CD4-positive, CD25-positive, alpha-beta regulatory T cell (primary cell): Measurements from ENCODE around the gene TRMT10A. TPM values are rescaled to one million over a fixed set of nuclear protein-coding genes. Genes with fewer than 3 reads are reported as not detected.

ENCODE experiments used
- ATAC-seq, 2 donors: fragments of 150-1000 bp; cut with Tn5 transposase; one replicate each; pipeline ENCODE4 v1.10.0; 2021; ENCODE audit warnings: low read depth in 2 of 2, moderate number of reproducible peaks in 2 of 2, moderate library complexity in 1 of 2
- DNase-seq, 3 donors: peaks; one replicate each; pipeline versions ENCODE4 v3.0.0 to v3.0.0-alpha.2; 2012 to 2022; ENCODE audit warnings: mixed read lengths in 1 of 3
- H3K27ac ChIP-seq: one replicate; pipeline ENCODE4 v1.7.0; 2013; ENCODE audit warnings: mild to moderate bottlenecking, low read length; ENCODE audit not compliant: insufficient read depth, poor library complexity, severe bottlenecking
- H3K27me3 ChIP-seq: one replicate; pipeline ENCODE4 v1.7.0; 2013; ENCODE audit warnings: low read length; ENCODE audit not compliant: control insufficient read depth, insufficient read depth
- H3K36me3 ChIP-seq: one replicate; pipeline ENCODE4 v1.7.0; 2013; ENCODE audit warnings: mild to moderate bottlenecking, low read length, moderate library complexity; ENCODE audit not compliant: control insufficient read depth, insufficient read depth
- H3K4me1 ChIP-seq: 2 replicates; pipeline ENCODE4 v1.7.0; 2013; ENCODE audit warnings: mild to moderate bottlenecking, low read length; ENCODE audit not compliant: insufficient read depth, control insufficient read depth, poor library complexity, severe bottlenecking
- H3K4me3 ChIP-seq: one replicate; pipeline ENCODE4 v1.7.0; 2013; ENCODE audit warnings: low read depth, mild to moderate bottlenecking, low read length, moderate library complexity
- H3K9me3 ChIP-seq, 2 experiments: 1 replicate in 1 of 2; 2 replicates in 1 of 2; pipeline ENCODE4 v1.7.0; 2013; ENCODE audit warnings: low read length in 2 of 2, mild to moderate bottlenecking in 1 of 2, moderate library complexity in 1 of 2; ENCODE audit not compliant: control insufficient read depth in 2 of 2
- H3K27ac Mint-ChIP-seq, 3 donors: one replicate each; pipeline ENCODE4 v1.8.0; 2020 to 2022; ENCODE audit warnings: mild to moderate bottlenecking in 3 of 3, mixed read lengths in 3 of 3, moderate library complexity in 2 of 3
- H3K27me3 Mint-ChIP-seq: one replicate; pipeline ENCODE4 v1.8.0; 2022; ENCODE audit warnings: mild to moderate bottlenecking, mixed read lengths
- H3K36me3 Mint-ChIP-seq: one replicate; pipeline ENCODE4 v1.8.0; 2020; ENCODE audit warnings: mixed read lengths
- H3K4me1 Mint-ChIP-seq, 4 donors: one replicate each; pipeline ENCODE4 v1.8.0; 2020 to 2022; ENCODE audit warnings: mixed read lengths in 4 of 4, mild to moderate bottlenecking in 1 of 4
- H3K4me3 Mint-ChIP-seq, 4 donors: one replicate each; pipeline ENCODE4 v1.8.0; 2020 to 2022; ENCODE audit warnings: mild to moderate bottlenecking in 4 of 4, mixed read lengths in 4 of 4, moderate library complexity in 3 of 4
- H3K9me3 Mint-ChIP-seq, 7 donors: one replicate each; pipeline ENCODE4 v1.8.0; 2020 to 2022; ENCODE audit warnings: mixed read lengths in 7 of 7, mild to moderate bottlenecking in 3 of 7, moderate library complexity in 2 of 7
- polyA plus RNA-seq, 4 donors: library from polyadenylated mRNA; unstranded; fragments of 300-500 nt; fragmentation: Illumina TruSeq; gene quantifications; one replicate each; pipeline ENCODE4 v1.2.3, GENCODE V29; 2021
- total RNA-seq: library from RNA; stranded (reverse); gene quantifications from one replicate; pipeline ENCODE4 v1.2.3, GENCODE V29; 2022

The TRMT10A gene
- total and polyA plus RNA-seq, 5 donors from 2014 or later, result 2.6 to 5.7 (median 3.9) TPM

DNA sequence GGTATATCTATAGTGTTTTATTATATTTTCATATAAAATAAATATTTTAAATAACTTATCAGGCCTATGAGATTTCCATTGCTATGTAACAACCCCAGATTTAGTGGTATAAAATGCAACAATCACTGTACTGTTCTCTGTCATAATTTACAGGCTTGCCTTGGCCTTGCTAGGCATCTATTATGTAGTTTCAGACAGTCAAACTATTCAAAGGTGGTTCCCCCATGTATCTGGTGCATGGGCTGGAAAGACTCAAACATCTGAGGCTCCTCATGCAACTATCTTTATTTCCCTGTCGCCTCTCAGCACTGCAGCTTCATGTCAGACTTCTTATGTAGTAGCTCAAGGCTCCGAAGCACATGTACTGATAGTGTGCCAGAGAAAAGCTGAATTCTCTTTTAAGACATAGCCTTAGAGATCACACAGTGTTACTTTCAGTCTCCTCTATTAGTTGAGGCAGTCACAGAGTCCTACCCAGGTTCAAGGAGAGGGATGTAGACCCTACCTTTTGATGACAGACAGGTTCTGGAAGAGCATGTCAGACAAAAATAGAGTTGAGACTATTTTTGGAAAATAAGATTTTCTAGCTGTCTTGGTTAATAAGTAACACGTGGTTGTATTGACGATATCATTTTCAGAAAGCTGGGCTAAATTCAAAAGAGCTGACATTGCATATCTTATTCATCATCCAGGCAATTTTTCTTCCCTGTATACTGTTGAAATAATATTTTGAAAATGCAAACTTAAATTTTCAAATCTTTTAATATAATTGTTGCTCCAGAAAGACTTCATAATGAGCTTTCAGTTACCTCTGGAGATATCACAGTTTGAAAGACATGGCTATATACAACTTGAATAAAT, 30.2 kb upstream of the TRMT10A start:
- Histone ChIP-seq H3K27ac (no peak overlapping the region), H3K4me1 (no peaks in the 10 kb centered on the region), H3K36me3 (no peaks in the 10 kb centered on the region), H3K4me3 (no peak overlapping the region), H3K9me3 (no peaks in the 10 kb centered on the region), H3K27me3 (no peaks in the 10 kb centered on the region)
- Mint-ChIP-seq H3K27me3 (peaks cover 13% of the 10 kb centered on the region), H3K9me3 (no peaks in the 10 kb centered on the region), H3K4me3 (no peak overlapping the region), H3K4me1 (no peaks in the 10 kb centered on the region), H3K27ac (no peak overlapping the region), H3K36me3 (no peaks in the 10 kb centered on the region)
- ATAC-seq (no peak), DNase-seq (no peak)

GRCh38 chr4:99591757-99592156, 27.9 kb upstream of the TRMT10A start:
- H3K36me3 Mint-ChIP-seq, result no peaks in the 10 kb centered on the region
- DNase-seq (no peak), ATAC-seq (no peak)
- H3K4me1 Mint-ChIP-seq, result no peaks in the 10 kb centered on the region
- no peaks in the 10 kb centered on the region for H3K9me3 Mint-ChIP-seq
- Histone ChIP-seq H3K9me3 (no peaks in the 10 kb centered on the region), H3K36me3 (no peaks in the 10 kb centered on the region), H3K4me1 (no peaks in the 10 kb centered on the region), H3K27ac (no peak overlapping the region), H3K27me3 (no peaks in the 10 kb centered on the region), H3K4me3 (no peak overlapping the region)
- H3K4me3 Mint-ChIP-seq, result no peak overlapping the region
- no peak overlapping the region for H3K27ac Mint-ChIP-seq
- peaks cover 23% of the 10 kb centered on the region for H3K27me3 Mint-ChIP-seq

DNA sequence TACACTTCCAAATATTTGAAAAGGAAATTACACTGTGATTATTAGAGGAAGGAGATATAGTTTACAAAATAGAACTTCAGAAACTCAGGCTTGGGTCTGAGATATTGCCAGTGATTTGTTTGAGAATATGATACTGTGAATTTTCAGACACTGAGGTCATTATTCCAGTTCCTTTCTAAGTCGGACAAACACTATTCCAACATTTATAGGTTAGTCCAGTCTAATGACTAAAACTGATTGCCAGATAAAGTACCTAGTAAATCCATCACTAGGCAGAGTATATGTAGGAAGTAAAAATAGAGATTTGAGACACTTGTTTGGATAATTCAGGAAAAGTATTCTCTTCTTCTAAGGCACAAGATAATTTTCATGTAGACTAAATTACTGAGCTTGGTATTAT, 24.0 kb upstream of the TRMT10A start:
- no peaks in the 10 kb centered on the region for H3K36me3 Mint-ChIP-seq
- H3K4me1 Mint-ChIP-seq, result no peaks in the 10 kb centered on the region

GRCh38 chr4:99587309-99587708, 23.5 kb upstream of the TRMT10A start:
- H3K9me3 ChIP-seq, result no peaks in the 10 kb centered on the region
- no peak overlapping the region for H3K4me3 ChIP-seq
- peaks cover 6% of the 10 kb centered on the region for H3K27me3 ChIP-seq
- DNase-seq, result no peak
- ATAC-seq, result no peak
- no peak overlapping the region for H3K27ac Mint-ChIP-seq
- H3K27me3 Mint-ChIP-seq, result peaks cover 40% of the 10 kb centered on the region
- H3K4me1 Mint-ChIP-seq, result no peaks in the 10 kb centered on the region
- no peak overlapping the region for H3K4me3 Mint-ChIP-seq
- no peak overlapping the region for H3K27ac ChIP-seq
- no peaks in the 10 kb centered on the region for H3K4me1 ChIP-seq
- H3K36me3 ChIP-seq, result no peaks in the 10 kb centered on the region
- H3K36me3 Mint-ChIP-seq, result no peaks in the 10 kb centered on the region
- H3K9me3 Mint-ChIP-seq, result no peaks in the 10 kb centered on the region

More for the DNA sequence above, 24.0 kb upstream of the TRMT10A start:
- H3K4me3 ChIP-seq, result no peak overlapping the region
- peaks cover 4% of the 10 kb centered on the region for H3K27me3 ChIP-seq
- H3K27ac ChIP-seq, result no peak overlapping the region
- no peak for ATAC-seq
- no peaks in the 10 kb centered on the region for H3K36me3 ChIP-seq
- Mint-ChIP-seq H3K4me3 (no peak overlapping the region), H3K27ac (no peak overlapping the region), H3K9me3 (no peaks in the 10 kb centered on the region), H3K27me3 (peaks cover 40% of the 10 kb centered on the region)
- DNase-seq, result no peak
- no peaks in the 10 kb centered on the region for H3K4me1 ChIP-seq
- H3K9me3 ChIP-seq, result no peaks in the 10 kb centered on the region

DNA sequence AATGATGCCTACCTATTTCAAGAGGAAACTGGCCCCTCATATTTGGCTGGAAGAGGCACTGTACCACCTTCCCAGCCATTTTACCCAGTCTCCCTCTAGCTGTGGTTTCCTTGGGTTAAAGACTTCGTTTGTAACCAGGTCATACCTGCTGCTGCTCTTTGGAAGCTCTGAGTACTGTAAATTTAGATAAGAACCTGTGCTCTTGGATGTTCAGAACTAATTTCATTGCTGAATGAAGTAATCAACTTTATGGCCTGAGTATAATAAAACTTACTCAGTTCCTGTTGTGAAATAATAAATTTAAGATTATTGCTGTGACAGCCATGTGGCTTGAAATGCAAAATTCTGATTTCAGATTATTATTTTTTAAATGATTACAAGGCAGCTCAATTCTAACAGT, 23.0 kb upstream of the TRMT10A start:
- no peak overlapping the region for H3K27ac ChIP-seq
- H3K4me1 Mint-ChIP-seq, result no peaks in the 10 kb centered on the region
- DNase-seq, result no peak
- no peaks in the 10 kb centered on the region for H3K36me3 Mint-ChIP-seq
- no peak overlapping the region for H3K27ac Mint-ChIP-seq
- no peaks in the 10 kb centered on the region for H3K9me3 ChIP-seq
- no peaks in the 10 kb centered on the region for H3K4me1 ChIP-seq
- H3K9me3 Mint-ChIP-seq, result no peaks in the 10 kb centered on the region
- H3K36me3 ChIP-seq, result no peaks in the 10 kb centered on the region
- no peak overlapping the region for H3K4me3 ChIP-seq
- H3K4me3 Mint-ChIP-seq, result no peak overlapping the region
- H3K27me3 ChIP-seq, result peaks cover 8% of the 10 kb centered on the region
- H3K27me3 Mint-ChIP-seq, result peaks cover 44% of the 10 kb centered on the region
- no peak for ATAC-seq

GRCh38 chr4:99586322-99586721, 22.5 kb upstream of the TRMT10A start:
- Mint-ChIP-seq H3K4me3 (no peak overlapping the region), H3K27me3 (peaks cover 47% of the 10 kb centered on the region), H3K36me3 (no peaks in the 10 kb centered on the region), H3K27ac (no peak overlapping the region), H3K9me3 (no peaks in the 10 kb centered on the region), H3K4me1 (no peaks in the 10 kb centered on the region)
- Histone ChIP-seq H3K36me3 (no peaks in the 10 kb centered on the region), H3K4me1 (no peaks in the 10 kb centered on the region), H3K9me3 (no peaks in the 10 kb centered on the region), H3K27me3 (peaks cover 8% of the 10 kb centered on the region), H3K4me3 (no peak overlapping the region), H3K27ac (no peak overlapping the region)
- DNase-seq (no peak), ATAC-seq (no peak)

GRCh38 chr4:99585516-99585915, 21.7 kb upstream of the TRMT10A start:
- peaks cover 8% of the 10 kb centered on the region for H3K27me3 ChIP-seq
- no peaks in the 10 kb centered on the region for H3K9me3 Mint-ChIP-seq
- no peaks in the 10 kb centered on the region for H3K4me1 ChIP-seq
- H3K4me3 Mint-ChIP-seq, result no peak overlapping the region
- no peak for DNase-seq
- ATAC-seq, result no peak
- no peaks in the 10 kb centered on the region for H3K36me3 Mint-ChIP-seq
- H3K27ac Mint-ChIP-seq, result no peak overlapping the region
- no peaks in the 10 kb centered on the region for H3K36me3 ChIP-seq
- H3K9me3 ChIP-seq, result no peaks in the 10 kb centered on the region
- no peak overlapping the region for H3K4me3 ChIP-seq
- peaks cover 47% of the 10 kb centered on the region for H3K27me3 Mint-ChIP-seq
- H3K4me1 Mint-ChIP-seq, result no peaks in the 10 kb centered on the region
- no peak overlapping the region for H3K27ac ChIP-seq

GRCh38 chr4:99578714-99579113, 14.9 kb upstream of the TRMT10A start:
- no peaks in the 10 kb centered on the region for H3K9me3 ChIP-seq
- peaks cover 23% of the 10 kb centered on the region for H3K27me3 ChIP-seq
- H3K9me3 Mint-ChIP-seq, result peaks cover 0 to 2% (median 0%) of the 10 kb centered on the region in 7 donors
- no peak overlapping the region for H3K4me3 ChIP-seq
- no peak overlapping the region for H3K4me3 Mint-ChIP-seq
- H3K36me3 Mint-ChIP-seq, result no peaks in the 10 kb centered on the region
- DNase-seq (no peak), ATAC-seq (no peak)
- H3K4me1 Mint-ChIP-seq, result no peaks in the 10 kb centered on the region
- H3K27me3 Mint-ChIP-seq, result peaks cover 50% of the 10 kb centered on the region
- H3K36me3 ChIP-seq, result no peaks in the 10 kb centered on the region
- H3K27ac Mint-ChIP-seq, result no peak overlapping the region
- no peaks in the 10 kb centered on the region for H3K4me1 ChIP-seq
- no peak overlapping the region for H3K27ac ChIP-seq
